ACC112 (cell line): ENCODE measurements around the gene CDYL.
"Not testable (repeated sequence)": the region's sequence is repeated elsewhere in the genome, so short reads cannot be mapped to it uniquely, and the experiment has no call there.

ENCODE experiments used
- H2AFZ ChIP-seq: fragments of 200-600 bp; sonication (generic); one replicate; pipeline ENCODE4 v1.6.0; 2017; ENCODE audit warnings: antibody characterized with exemption, low read length; ENCODE audit not compliant: unreplicated experiment
- H3K27ac ChIP-seq: fragments of 200-600 bp; sonication (generic); 2 replicates; pipeline ENCODE4 v1.5.1; 2014; ENCODE audit warnings: low read depth, mild to moderate bottlenecking, antibody characterized with exemption, low read length, moderate library complexity
- H3K27me3 ChIP-seq: fragments of 200-600 bp; sonication (generic); 2 replicates; pipeline ENCODE4 v1.6.1; 2014; ENCODE audit warnings: mild to moderate bottlenecking, antibody characterized with exemption, low read length, moderate library complexity, mixed read lengths; ENCODE audit not compliant: insufficient read depth
- H3K36me3 ChIP-seq: fragments of 200-600 bp; sonication (generic); 2 replicates; pipeline ENCODE4 v1.6.1; 2016; ENCODE audit warnings: mild to moderate bottlenecking, antibody characterized with exemption, low read length, moderate library complexity, mixed read lengths; ENCODE audit not compliant: insufficient read depth
- H3K4me1 ChIP-seq: fragments of 200-600 bp; sonication (generic); one replicate; pipeline ENCODE4 v1.6.1; 2016; ENCODE audit warnings: low read length, mixed read lengths; ENCODE audit not compliant: insufficient read depth, unreplicated experiment, control insufficient read depth
- H3K4me3 ChIP-seq: fragments of 200-600 bp; sonication (generic); 2 replicates; pipeline ENCODE4 v1.5.1; 2014; ENCODE audit warnings: mild to moderate bottlenecking, low read depth, low read length
- H3K79me2 ChIP-seq: fragments of 200-600 bp; sonication (generic); one replicate; pipeline ENCODE4 v1.6.0; 2016; ENCODE audit warnings: low read length; ENCODE audit not compliant: control insufficient read depth, unreplicated experiment, insufficient read depth

The CDYL gene

DNA sequence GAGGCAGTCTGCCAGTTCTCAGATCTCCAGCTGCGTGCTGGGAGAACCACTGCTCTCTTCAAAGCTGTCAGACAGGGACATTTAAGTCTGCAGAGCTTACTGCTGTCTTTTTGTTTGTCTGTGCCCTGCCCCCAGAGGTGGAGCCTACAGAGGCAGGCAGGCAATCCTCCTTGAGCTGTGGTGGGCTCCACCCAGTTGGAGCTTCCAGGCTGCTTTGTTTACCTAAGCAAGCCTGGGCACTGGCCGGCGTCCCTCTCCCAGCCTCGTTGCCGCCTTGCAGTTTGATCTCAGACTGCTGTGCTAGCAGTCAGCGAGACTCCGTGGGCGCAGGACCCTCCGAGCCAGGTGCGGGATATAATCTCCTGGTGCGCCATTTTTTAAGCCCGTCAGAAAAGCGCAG is 59.3 kb downstream of the CDYL start:
- H3K27ac ChIP-seq, H2AFZ ChIP-seq, H3K36me3 ChIP-seq, H3K4me3 ChIP-seq, H3K4me1 ChIP-seq, H3K27me3 ChIP-seq: not testable (repeated sequence)
- peaks cover 33% of the 10 kb centered on the region for H3K79me2 ChIP-seq

DNA sequence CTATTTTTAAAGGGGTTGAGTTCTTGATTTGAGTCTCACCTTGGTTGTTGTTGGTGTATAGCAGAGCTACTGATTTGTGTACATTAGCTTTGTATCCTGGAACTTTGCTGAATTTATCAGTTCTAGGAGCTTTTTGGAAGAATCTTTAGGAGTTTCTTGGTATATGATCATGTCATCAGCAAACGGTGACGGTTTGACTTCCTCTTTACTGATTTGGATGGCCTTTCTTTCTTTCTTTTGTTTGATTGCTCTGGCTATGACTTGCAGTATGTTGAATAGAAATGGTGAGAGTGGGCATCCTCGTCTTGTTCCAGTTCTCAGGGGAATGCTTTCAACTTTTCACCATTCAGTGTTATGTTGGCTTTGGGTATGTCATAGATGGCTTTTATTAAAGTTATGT is 64.0 kb downstream of the CDYL start:
- H3K4me3 ChIP-seq: no peak overlapping the region
- no peak overlapping the region for H2AFZ ChIP-seq
- no peak overlapping the region for H3K27ac ChIP-seq
- H3K27me3 ChIP-seq: no peaks in the 10 kb centered on the region
- H3K79me2 ChIP-seq: peaks cover 74% of the 10 kb centered on the region
- H3K4me1 ChIP-seq: no peaks in the 10 kb centered on the region
- H3K36me3 ChIP-seq: no peaks in the 10 kb centered on the region

DNA sequence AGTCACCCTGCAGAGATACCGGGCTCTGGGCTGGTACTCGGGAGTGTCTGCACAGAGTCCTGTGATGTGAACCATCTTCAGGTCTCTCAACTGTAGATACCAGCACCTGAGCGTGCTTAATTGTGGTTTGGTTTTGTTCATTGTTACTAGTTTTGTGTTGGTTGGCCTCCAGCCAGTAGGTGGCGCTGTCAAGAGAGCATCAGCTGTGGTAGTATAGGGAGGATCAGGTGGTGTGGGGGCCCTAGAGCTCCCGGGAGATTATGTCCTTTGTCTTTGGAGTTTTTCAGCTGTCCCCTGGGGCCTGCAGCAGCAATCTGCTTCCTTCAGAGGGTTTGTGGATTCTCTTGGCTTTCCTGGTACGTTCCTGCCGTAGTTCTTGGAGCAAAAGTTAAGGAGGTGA is 67.9 kb downstream of the CDYL start:
- Histone ChIP-seq H3K4me3 (no peak overlapping the region), H3K36me3 (no peaks in the 10 kb centered on the region), H2AFZ (no peak overlapping the region), H3K27me3 (no peaks in the 10 kb centered on the region), H3K27ac (no peak overlapping the region), H3K79me2 (peaks cover 92% of the 10 kb centered on the region), H3K4me1 (peaks cover 9% of the 10 kb centered on the region)

DNA sequence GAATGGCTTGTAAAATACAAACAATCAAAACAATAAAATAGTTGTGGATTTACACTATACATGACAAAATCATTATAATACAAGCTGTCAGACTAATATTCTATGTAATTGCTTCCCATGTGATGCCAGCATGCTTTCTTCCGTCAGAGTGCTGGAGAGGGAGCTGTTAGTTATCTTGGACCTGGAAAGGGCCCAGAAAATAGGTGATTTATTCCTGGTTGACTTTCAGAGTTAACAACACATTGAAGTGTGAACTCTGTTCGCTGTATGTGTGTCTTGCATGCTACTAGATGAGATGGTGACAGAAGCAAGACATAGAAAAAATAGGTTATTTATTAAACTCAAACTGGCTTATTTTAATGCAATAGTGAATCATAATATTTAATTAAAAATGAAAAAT is 70.2 kb downstream of the CDYL start:
- no peaks in the 10 kb centered on the region for H3K27me3 ChIP-seq
- peaks cover 81% of the 10 kb centered on the region for H3K79me2 ChIP-seq
- H3K4me3 ChIP-seq: no peak overlapping the region

DNA sequence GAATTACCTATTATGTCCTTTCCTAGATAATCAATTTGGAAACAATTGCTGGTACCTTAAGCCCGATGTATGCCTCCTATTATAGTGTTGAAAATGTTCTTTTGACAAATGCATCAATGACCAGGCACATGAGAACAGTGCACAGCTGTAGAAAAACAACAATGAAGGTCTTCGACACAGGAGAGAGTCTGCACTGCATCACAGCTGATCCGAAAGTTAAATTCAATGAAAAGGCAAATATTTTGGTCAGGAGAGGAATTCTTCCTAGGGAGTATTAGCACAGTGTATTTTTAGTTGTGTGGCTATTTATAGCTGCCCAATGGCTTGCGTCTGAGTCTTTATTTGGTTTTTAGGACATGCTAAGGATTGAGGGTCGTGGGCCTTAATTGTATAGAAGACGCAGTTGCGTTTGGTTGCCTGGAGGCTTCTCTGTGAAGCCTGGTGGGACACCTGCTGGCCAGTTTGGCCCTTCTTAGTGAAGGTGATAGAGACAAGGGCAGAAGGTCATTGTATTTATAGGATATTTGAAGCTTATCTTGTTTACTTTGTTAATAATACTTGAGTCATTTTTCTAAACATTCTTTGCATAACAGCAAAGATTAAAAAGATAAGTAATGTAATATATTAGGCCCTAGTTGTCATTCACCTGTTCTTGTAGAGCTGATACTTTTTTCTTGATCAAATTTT is 72.3 kb downstream of the CDYL start:
- peaks cover 75% of the 10 kb centered on the region for H3K79me2 ChIP-seq
- no peak overlapping the region for H3K4me3 ChIP-seq
- no peak overlapping the region for H2AFZ ChIP-seq
- H3K27me3 ChIP-seq: no peaks in the 10 kb centered on the region
- no peak overlapping the region for H3K27ac ChIP-seq
- H3K4me1 ChIP-seq: peaks cover 10% of the 10 kb centered on the region
- H3K36me3 ChIP-seq: no peaks in the 10 kb centered on the region

More for the DNA sequence above, 70.2 kb downstream of the CDYL start:
- Histone ChIP-seq H3K27ac (no peak overlapping the region), H2AFZ (no peak overlapping the region), H3K4me1 (peaks cover 10% of the 10 kb centered on the region), H3K36me3 (no peaks in the 10 kb centered on the region)

DNA sequence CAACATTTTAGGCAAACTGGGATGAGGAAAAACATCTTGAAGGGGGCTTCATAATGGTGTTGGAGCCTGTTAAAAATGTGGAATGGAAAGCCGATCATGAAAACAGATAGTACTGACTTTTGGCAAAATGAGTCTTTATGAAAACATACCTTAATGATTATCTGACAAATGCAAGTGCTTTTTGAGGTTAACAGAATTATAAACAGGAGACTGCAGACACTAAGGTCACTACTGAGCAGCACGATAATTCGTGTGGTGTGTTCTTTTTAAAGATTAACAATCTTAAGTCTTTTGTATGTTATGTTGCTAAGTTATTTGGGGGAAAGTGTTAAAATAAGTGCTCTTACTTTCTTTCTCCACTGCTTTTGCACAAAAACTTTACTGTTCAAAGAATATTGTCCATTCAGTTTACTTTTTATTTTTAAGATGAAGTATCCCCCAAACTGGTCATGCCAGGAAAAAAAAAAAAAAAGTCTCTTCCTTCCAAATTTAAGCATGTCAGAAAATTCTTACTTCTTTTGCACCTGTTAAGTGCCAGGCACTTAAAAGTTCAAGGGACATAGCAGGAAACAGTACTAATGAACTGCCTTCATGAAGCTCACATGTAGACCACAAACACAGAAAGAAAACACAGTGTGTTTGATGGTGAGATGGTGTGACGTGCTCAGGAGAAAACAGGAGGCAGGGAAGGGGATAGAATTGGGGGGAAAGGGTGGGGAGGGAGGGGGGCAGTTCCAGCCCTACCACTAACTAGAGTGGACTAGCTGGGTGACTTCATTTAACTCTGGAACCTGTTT is 73.2 kb downstream of the CDYL start:
- Histone ChIP-seq H3K36me3 (no peaks in the 10 kb centered on the region), H3K79me2 (peaks cover 75% of the 10 kb centered on the region), H3K27ac (no peak overlapping the region), H3K4me1 (peaks cover 10% of the 10 kb centered on the region), H3K27me3 (no peaks in the 10 kb centered on the region), H2AFZ (no peak overlapping the region), H3K4me3 (no peak overlapping the region)

DNA sequence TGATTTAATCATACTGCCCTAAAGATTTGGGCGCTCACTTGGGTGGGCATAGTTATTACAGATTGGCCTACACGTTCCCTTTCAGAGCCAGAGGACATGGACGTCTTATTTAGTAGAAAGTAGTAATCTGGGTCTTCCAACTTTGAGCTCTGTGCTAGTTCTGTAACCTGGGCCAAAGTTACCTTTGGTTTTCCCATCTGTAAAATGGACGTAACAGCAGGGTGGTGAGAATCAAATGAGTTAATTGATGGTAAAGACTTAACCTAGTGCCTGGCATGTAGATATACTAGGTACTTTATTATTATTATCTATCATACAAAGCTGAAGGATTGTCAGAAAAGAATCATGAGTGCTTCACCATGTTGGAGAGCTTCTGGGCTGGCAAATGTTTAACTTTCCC is 74.8 kb downstream of the CDYL start:
- no peaks in the 10 kb centered on the region for H3K36me3 ChIP-seq
- H3K27me3 ChIP-seq: no peaks in the 10 kb centered on the region
- no peak overlapping the region for H3K4me3 ChIP-seq
- H3K79me2 ChIP-seq: peaks cover 64% of the 10 kb centered on the region
- no peak overlapping the region for H2AFZ ChIP-seq
- H3K27ac ChIP-seq: no peak overlapping the region
- peaks cover 10% of the 10 kb centered on the region for H3K4me1 ChIP-seq

DNA sequence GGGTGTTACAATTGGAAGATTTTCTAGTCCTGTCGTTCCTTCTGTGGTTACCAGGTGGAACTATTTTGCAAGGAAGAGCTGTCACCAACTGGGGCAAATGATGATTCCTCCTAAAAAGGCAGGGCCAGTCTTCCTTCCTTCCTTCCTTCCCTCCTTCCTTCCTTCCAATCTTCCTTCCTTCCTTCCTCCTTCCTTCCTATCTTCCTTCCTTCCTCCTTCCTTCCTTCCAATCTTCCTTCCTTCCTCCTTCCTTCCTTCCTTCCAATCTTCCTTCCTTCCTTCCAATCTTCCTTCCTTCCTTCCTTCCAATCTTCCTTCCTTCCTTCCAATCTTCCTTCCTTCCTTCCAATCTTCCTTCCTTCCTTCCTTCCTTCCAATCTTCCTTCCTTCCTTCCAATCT is 76.0 kb downstream of the CDYL start:
- not testable (repeated sequence) for H3K4me3 ChIP-seq, H3K36me3 ChIP-seq, H3K27me3 ChIP-seq, H2AFZ ChIP-seq, H3K27ac ChIP-seq
- Histone ChIP-seq H3K79me2 (peaks cover 57% of the 10 kb centered on the region), H3K4me1 (peaks cover 10% of the 10 kb centered on the region)

DNA sequence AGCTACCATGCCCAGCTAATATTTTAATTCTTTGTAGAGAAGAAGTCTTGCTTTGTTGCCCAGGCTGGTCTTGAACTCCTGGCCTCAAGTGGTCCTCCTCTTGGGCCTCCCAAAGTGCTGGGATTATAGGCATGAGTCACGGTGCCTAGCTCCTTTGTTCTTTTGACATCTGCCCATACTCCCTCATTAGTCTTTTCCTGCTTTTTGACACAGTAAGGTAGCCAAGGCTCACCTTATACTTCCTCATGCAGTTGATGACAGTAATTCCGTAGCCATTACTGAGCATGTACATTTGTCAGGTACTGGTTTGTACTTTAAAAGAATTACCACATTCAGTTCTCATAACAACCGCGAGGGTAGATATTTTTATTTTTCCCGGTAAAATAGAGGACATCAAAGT is 76.7 kb downstream of the CDYL start:
- Histone ChIP-seq H3K27ac (no peak overlapping the region), H3K4me3 (no peak overlapping the region), H2AFZ (no peak overlapping the region), H3K4me1 (peaks cover 10% of the 10 kb centered on the region), H3K36me3 (no peaks in the 10 kb centered on the region), H3K27me3 (no peaks in the 10 kb centered on the region), H3K79me2 (peaks cover 57% of the 10 kb centered on the region)

DNA sequence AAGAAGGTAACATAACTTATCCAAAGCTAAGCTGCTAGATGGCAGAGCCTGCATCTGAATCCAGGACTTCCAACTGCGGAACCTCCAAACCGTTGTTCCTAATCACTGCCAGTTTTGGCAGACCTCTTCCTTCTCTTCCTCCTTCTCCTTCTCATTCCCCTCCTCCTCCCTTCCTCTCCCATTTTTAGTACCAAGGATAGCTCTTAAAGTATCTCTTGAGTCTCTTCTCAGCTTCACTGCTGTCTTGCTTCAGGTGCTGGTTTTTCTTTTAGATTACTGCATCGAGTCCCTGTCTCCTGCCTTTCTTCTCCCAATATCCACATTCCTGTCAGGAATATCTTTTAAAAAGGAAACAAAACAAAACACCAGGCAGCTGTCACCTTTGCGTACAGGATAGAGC is 77.1 kb downstream of the CDYL start:
- H3K36me3 ChIP-seq: no peaks in the 10 kb centered on the region
- H2AFZ ChIP-seq: no peak overlapping the region
- no peaks in the 10 kb centered on the region for H3K27me3 ChIP-seq
- H3K4me1 ChIP-seq: peaks cover 8% of the 10 kb centered on the region
- H3K4me3 ChIP-seq: no peak overlapping the region
- peaks cover 58% of the 10 kb centered on the region for H3K79me2 ChIP-seq
- no peak overlapping the region for H3K27ac ChIP-seq
